Activated CD8-positive, alpha-beta T cell treated with anti-CD3 and anti-CD28 coated beads for 36 hours (primary cell): ENCODE results near the gene POLR2F. TPM values are rescaled to one million over a fixed set of nuclear protein-coding genes. Genes with fewer than 3 reads are reported as not detected.

Experiments
- ATAC-seq: fragments of 200-7000 bp; cut with Tn5 transposase; one replicate; pipeline ENCODE4 v1.10.0; 2021; ENCODE audit warnings: mild to moderate bottlenecking, moderate library complexity
- CTCF ChIA-PET: fragments of 350-600 bp; sonication (Branson Sonifier 250); formaldehyde crosslinking; loops from one replicate; lab custom pipeline; 2021; ENCODE audit warnings: antibody characterized with exemption; lab: Charles Lee
- POLR2A ChIA-PET: fragments of 350-600 bp; sonication (Branson Sonifier 250); formaldehyde crosslinking; loops from one replicate; lab custom pipeline; 2021; ENCODE audit warnings: antibody characterized with exemption; lab: Charles Lee
- DNase-seq: peaks from one replicate; pipeline ENCODE4 v3.0.0-alpha.2; 2020
- H3K27ac Mint-ChIP-seq: one replicate; pipeline ENCODE4 v1.8.0; 2021; ENCODE audit warnings: mild to moderate bottlenecking, mixed read lengths
- H3K27me3 Mint-ChIP-seq: one replicate; pipeline ENCODE4 v1.8.0; 2021; ENCODE audit warnings: mixed read lengths
- H3K36me3 Mint-ChIP-seq: one replicate; pipeline ENCODE4 v1.8.0; 2021; ENCODE audit warnings: low read depth, mixed read lengths
- H3K4me1 Mint-ChIP-seq: one replicate; pipeline ENCODE4 v1.8.0; 2021; ENCODE audit warnings: low read depth, mixed read lengths
- H3K4me3 Mint-ChIP-seq: one replicate; pipeline ENCODE4 v1.8.0; 2021; ENCODE audit warnings: mild to moderate bottlenecking, moderate library complexity, mixed read lengths
- H3K9me3 Mint-ChIP-seq: one replicate; pipeline ENCODE4 v1.8.0; 2021; ENCODE audit warnings: mixed read lengths
- CTCF ChIP-seq: fragments of 200-600 bp; IDR thresholded peaks from one replicate; pipeline ENCODE4 v1.8.0; 2022; ENCODE audit warnings: antibody characterized with exemption, mild to moderate bottlenecking
- intact Hi-C: fragments of 100-400 bp; cut with micrococcal nuclease; formaldehyde crosslinking; loops from one replicate; pipeline ENCODE4 v1.10.0; 2022
- total RNA-seq, 2 experiments: library from RNA; stranded (reverse); gene quantifications; one replicate each; pipeline ENCODE4 v1.2.3, GENCODE V29; 2021

POLR2F gene
- total RNA-seq, 2 experiments from 2014 or later = 82.2 to 85.4 TPM

GRCh38 chr22:37930952-37931440 lies 22.5 kb upstream of the POLR2F start:
- H3K9me3 Mint-ChIP-seq = no peaks in the 10 kb centered on the region
- ATAC-seq (no peak), DNase-seq (no peak)
- ChIA-PET CTCF (interaction anchor here (1.4 kb wide), 1 partner anchor 22 kb away, joined by 4 read pairs; the partner anchor contains the start of genes C22orf23 and POLR2F), POLR2A (interaction anchor here (0.8 to 1.0 kb wide), 2 partner anchors 14 to 107 kb away, joined by 3 read pairs; no protein-coding TSS in a partner anchor)
- peaks cover 9% of the 10 kb centered on the region for H3K4me1 Mint-ChIP-seq
- intact Hi-C loops = loop anchor here (5.0 kb wide), 1 partner anchor 114 kb away; no protein-coding TSS in a partner anchor
- TF ChIP-seq CTCF = no peak
- peaks cover 2% of the 10 kb centered on the region for H3K36me3 Mint-ChIP-seq
- H3K4me3 Mint-ChIP-seq = no peak overlapping the region
- H3K27me3 Mint-ChIP-seq = no peaks in the 10 kb centered on the region
- H3K27ac Mint-ChIP-seq = no peak overlapping the region

GRCh38 chr22:37931893-37932389 lies 21.6 kb upstream of the POLR2F start:
- ChIA-PET CTCF (interaction anchor here (1.1 to 1.4 kb wide), 3 partner anchors 21 to 114 kb away, joined by 4 to 7 read pairs (median 4); partner anchors contain the start of genes C22orf23 and POLR2F), POLR2A (interaction anchor here (0.6 to 1.3 kb wide), 2 partner anchors 8 to 721 kb away, joined by 3 to 4 read pairs; no protein-coding TSS in a partner anchor)
- Mint-ChIP-seq H3K9me3 (no peaks in the 10 kb centered on the region), H3K27me3 (no peaks in the 10 kb centered on the region), H3K4me1 (peaks cover 9% of the 10 kb centered on the region), H3K27ac (no peak overlapping the region), H3K4me3 (no peak overlapping the region), H3K36me3 (peaks cover 2% of the 10 kb centered on the region)
- intact Hi-C loops = loop anchor here (5.0 kb wide), 1 partner anchor 115 kb away; no protein-coding TSS in a partner anchor
- no peak for ATAC-seq
- no peak for TF ChIP-seq CTCF
- no peak for DNase-seq

DNA sequence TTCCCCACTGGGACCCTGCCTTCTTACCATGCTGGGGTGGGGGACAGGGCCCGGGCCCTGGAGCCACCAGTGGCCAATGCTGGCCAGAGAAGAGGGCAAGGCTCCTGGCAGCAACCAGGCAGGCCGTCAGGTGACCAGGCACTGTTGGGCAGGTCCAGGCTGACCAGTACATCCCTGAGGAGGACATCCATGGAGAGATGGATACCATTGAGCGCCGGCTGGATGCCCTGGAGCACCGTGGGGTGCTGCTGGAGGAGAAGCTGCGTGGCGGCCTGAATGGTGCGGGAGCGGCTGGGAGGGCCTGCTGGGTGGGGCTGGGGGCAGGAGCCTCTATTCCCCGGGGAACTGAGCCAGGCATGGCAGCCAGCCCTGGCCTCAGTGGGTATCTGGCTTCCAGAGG lies 21.1 kb upstream of the POLR2F start:
- Mint-ChIP-seq H3K4me3 (no peak overlapping the region), H3K36me3 (peaks cover 2% of the 10 kb centered on the region), H3K27ac (no peak overlapping the region), H3K27me3 (no peaks in the 10 kb centered on the region), H3K4me1 (peaks cover 9% of the 10 kb centered on the region), H3K9me3 (no peaks in the 10 kb centered on the region)
- POLR2A ChIA-PET = interaction anchor here (0.6 to 1.3 kb wide), 2 partner anchors 8 to 720 kb away, joined by 3 to 4 read pairs; no protein-coding TSS in a partner anchor
- CTCF ChIA-PET = interaction anchor here (1.0 to 1.1 kb wide), 3 partner anchors 9 to 115 kb away, joined by 3 to 7 read pairs (median 4); no protein-coding TSS in a partner anchor
- TF ChIP-seq CTCF = no peak
- intact Hi-C loops = loop anchor here (5.0 kb wide), 1 partner anchor 115 kb away; no protein-coding TSS in a partner anchor
- no peak for ATAC-seq
- DNase-seq = no peak

GRCh38 chr22:37932821-37933578 lies 20.5 kb upstream of the POLR2F start:
- peaks cover 9% of the 10 kb centered on the region for H3K4me1 Mint-ChIP-seq
- no peaks in the 10 kb centered on the region for H3K27me3 Mint-ChIP-seq
- no peak overlapping the region for H3K27ac Mint-ChIP-seq
- ATAC-seq = no peak
- ChIA-PET POLR2A (interaction anchor here (1.3 kb wide), 1 partner anchor 9 kb away, joined by 4 read pairs; no protein-coding TSS in a partner anchor), CTCF (interaction anchor here (0.6 to 1.9 kb wide), 8 partner anchors 9 to 116 kb away, joined by 3 to 20 read pairs (median 6); no protein-coding TSS in a partner anchor)
- H3K9me3 Mint-ChIP-seq = no peaks in the 10 kb centered on the region
- TF ChIP-seq CTCF = no peak
- no peak overlapping the region for H3K4me3 Mint-ChIP-seq
- no peak for DNase-seq
- peaks cover 2% of the 10 kb centered on the region for H3K36me3 Mint-ChIP-seq
- intact Hi-C loops = loop anchor here (5.0 kb wide), 1 partner anchor 116 kb away; no protein-coding TSS in a partner anchor
